HG02610 (cell line): ENCODE results near the gene HUWE1.
A peak's percentile ranks its signal among the peaks of the same experiment; 100 is the strongest.
"Not testable (repeated sequence)": the region's sequence is repeated elsewhere in the genome, so short reads cannot be mapped to it uniquely, and the experiment has no call there.

ENCODE experiments used
- ATAC-seq: cut with Tn5 transposase; IDR thresholded peaks from one replicate; pipeline ENCODE4 v1.9.1; 2021; ENCODE audit warnings: mild to moderate bottlenecking, moderate library complexity; ENCODE audit not compliant: unreplicated experiment

HUWE1 gene, protein sequence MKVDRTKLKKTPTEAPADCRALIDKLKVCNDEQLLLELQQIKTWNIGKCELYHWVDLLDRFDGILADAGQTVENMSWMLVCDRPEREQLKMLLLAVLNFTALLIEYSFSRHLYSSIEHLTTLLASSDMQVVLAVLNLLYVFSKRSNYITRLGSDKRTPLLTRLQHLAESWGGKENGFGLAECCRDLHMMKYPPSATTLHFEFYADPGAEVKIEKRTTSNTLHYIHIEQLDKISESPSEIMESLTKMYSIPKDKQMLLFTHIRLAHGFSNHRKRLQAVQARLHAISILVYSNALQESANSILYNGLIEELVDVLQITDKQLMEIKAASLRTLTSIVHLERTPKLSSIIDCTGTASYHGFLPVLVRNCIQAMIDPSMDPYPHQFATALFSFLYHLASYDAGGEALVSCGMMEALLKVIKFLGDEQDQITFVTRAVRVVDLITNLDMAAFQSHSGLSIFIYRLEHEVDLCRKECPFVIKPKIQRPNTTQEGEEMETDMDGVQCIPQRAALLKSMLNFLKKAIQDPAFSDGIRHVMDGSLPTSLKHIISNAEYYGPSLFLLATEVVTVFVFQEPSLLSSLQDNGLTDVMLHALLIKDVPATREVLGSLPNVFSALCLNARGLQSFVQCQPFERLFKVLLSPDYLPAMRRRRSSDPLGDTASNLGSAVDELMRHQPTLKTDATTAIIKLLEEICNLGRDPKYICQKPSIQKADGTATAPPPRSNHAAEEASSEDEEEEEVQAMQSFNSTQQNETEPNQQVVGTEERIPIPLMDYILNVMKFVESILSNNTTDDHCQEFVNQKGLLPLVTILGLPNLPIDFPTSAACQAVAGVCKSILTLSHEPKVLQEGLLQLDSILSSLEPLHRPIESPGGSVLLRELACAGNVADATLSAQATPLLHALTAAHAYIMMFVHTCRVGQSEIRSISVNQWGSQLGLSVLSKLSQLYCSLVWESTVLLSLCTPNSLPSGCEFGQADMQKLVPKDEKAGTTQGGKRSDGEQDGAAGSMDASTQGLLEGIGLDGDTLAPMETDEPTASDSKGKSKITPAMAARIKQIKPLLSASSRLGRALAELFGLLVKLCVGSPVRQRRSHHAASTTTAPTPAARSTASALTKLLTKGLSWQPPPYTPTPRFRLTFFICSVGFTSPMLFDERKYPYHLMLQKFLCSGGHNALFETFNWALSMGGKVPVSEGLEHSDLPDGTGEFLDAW (N-terminal part only)

GRCh38 chrX:53686151-53686885 is at the start of gene HUWE1:
Gene HUWE1 (minus strand): TSS chrX:53686719. CDS start chrX:53654107, 32,612 bp downstream.
- ATAC-seq, result peak; percentile 46

DNA sequence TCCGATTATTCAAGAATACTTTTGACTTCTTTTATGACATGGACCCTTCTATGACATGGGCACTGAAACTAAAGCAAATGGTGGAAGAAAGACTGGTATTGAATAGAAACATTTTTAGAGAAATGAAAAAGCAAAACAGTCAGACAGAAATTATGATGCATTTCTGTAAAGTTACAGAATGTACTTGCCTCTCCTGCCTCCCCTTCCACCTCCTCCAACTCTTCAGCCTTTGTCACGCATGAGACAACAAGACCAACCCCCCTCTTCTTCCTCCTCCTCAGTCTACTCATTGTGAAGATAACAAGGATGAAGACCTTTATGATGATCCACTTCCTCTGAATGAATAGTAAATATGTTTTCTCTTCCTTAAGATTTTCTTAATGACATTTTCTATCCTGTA is 46.3 kb upstream of the HUWE1 start:
- peak; percentile 73 for ATAC-seq

DNA sequence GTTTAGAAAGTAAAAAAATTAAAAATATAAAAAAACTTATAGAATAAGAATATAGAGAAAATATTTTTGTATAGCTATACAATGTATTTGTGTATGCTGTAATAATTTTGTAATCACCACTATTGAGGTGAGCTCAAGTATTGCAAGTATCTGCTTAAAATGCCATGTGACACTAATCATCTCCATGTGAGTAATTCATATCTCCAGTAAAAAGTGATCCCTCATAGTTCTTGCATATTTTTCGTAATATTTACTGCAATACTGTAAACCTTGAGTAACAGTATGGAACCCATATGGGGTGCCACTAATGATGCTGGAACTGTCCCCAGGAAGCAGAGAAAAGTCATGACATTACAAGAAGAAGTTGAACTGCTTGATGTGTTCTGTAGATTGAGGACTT is 43.2 kb upstream of the HUWE1 start:
- ATAC-seq, result no peak

DNA sequence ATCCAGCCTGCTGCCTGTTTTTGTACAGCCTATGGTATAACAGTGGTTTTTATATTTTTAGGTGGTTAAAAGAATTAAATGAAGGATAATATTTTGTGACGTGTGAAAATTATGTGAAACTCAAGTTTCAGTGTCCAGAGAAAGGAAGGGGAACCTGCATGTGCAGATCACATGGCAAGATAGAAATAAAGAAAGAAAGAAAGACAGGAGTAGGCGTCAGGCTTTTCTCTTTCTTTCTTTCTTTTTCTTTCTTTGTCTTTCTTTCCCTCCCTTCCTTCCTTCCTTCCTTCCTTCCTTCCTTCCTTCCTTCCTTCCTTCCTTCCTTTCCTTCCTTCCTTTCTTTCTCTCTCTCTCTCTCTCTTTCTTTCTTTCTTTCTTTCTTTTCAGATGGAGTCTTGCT is 42.0 kb upstream of the HUWE1 start:
- no peak for ATAC-seq

- ATAC-seq, result no peak
These were observed 38.4 kb upstream of the HUWE1 start for GRCh38 chrX:53724872-53725271.

GRCh38 chrX:53723381-53723780 is 36.9 kb upstream of the HUWE1 start:
- ATAC-seq, result no peak

DNA sequence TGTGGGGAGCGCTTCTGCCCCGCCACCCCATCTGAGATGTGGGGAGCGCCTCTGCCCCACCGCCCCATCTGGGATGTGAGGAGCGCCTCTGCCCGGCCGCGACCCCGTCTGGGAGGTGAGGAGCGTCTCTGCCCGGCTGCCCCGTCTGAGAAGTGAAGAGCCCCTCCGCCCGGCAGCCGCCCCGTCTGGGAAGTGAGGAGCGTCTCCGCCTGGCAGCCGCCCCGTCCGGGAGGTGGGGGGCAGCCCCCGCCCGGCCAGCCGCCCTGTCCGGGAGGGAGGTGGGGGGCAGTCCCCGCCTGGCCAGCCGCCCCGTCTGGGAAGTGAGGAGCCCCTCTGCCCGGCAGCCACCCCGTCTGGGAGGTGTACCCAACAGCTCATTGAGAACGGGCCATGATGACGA is 35.1 kb upstream of the HUWE1 start:
- ATAC-seq, result not testable (repeated sequence)

- ATAC-seq, result not testable (repeated sequence)
These were observed 33.1 kb upstream of the HUWE1 start for GRCh38 chrX:53719666-53720065.

GRCh38 chrX:53718073-53718472 is 31.6 kb upstream of the HUWE1 start:
- ATAC-seq, result peak; percentile 29

DNA sequence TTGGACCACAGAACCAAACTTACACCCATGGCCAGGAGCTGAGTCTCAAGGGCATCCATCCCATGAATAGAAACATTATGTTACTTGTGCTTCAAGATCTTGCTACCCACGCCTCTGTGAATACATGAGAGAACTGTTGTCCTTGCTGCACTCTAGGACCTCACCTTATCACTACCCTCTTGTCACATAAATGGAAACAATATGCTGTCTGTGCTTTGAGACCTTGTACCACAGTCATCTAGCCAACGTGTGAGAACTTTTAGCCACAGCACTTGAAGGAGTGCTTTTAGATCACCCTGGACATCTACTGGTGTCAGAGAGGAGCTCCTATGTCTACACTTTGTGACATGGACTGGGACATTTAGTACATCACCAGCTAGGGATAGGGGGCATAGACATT is 30.7 kb upstream of the HUWE1 start:
- no peak for ATAC-seq

DNA sequence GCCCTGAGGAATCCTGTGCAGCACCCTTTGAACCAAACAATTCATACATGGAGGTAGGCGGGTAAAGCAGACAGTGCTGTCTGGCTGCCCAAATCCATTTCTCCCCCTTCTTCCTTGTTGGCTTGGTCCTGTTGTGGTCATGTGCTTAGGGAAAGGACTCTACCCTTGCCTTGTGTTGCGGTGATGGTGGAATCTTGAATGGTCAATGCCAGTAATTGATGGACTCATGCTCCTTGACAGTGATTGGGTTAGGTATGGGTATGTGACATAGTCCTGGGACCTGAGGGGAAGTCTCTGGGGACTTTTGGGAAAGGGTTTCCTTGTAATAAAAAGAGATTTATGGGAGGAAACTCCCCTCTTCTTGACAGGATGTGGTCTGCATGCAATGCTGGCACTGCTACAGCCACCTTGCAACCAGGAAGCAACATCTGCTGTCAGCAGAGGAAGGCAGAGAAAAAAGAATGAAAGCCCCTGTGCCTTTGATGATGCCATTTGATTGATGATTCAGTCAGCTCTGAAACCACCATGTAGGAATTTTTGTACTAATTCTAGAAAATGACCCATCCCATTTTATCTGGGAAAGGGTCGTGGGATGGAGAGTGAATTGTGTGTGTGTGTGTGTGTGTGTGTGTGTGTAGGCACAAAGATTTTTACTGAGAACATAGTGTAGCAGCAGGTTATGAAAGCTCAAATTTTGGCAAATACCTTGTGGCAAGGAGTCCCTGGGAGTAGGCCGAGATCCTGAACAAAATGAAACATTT is 30.0 kb upstream of the HUWE1 start:
- ATAC-seq, result peak; percentile 39

DNA sequence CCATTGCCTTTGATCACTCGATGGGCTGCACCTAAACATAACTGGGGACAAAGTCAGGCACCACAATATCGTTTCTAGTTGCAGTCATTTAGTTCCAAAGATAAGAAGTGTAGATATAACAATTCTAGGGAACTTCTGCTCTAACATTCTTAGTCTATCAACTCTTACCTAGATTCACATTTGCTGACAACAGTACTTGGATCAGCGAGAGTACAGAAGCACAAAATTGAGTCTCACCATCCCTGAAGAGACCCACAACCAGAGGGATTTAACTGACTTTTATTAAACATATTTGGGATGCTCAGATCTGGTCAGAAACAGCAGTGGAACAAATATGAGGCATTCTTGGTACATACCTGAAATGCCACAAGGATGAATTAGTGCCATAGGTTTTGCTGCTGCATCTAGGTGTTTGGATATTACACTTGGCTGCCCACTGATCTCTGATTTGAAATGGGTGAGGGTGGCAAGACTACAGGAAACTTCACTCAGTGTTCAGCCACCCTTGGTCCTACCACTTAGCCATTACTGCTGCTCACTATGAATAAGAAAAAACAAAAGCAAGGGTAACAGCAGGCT is 28.9 kb upstream of the HUWE1 start:
- ATAC-seq, result no peak

DNA sequence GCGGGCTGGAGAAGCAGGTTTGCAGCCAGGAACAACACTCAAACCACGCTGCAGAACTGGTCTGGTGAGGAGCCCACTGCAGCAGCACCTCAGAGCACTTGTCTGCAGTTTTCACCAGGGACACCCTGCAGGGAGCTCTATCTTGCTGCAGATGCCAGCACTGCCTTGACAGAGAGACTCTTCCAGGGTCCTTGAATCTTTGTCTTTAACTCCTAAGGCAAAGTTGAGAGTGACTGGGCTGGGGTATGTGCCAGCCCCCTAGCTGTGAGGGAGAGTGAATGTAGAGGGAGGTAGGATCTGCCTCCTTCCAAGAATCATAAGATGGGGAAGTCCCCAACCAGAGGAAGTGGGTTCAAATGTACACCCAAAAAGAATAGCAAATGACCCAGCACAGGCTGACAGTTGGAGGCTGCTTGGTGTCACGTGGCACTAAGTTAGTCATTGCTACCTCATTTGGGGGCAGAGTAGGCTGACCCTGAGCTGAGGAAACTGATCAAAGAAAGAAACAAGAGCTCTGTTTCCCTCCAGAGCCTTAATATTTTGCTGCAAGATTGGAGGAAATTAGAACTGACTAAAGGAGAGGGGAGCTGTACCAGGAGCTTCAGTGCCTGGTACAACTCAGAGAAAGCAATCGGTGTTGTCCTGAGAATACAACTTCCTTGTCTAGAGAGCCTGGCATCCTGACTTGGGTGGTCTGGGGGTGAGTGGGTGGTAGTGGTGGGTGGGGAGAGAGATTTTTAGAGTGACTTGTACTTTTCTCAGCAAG is 28.2 kb upstream of the HUWE1 start:
- peak; percentile 78 for ATAC-seq

DNA sequence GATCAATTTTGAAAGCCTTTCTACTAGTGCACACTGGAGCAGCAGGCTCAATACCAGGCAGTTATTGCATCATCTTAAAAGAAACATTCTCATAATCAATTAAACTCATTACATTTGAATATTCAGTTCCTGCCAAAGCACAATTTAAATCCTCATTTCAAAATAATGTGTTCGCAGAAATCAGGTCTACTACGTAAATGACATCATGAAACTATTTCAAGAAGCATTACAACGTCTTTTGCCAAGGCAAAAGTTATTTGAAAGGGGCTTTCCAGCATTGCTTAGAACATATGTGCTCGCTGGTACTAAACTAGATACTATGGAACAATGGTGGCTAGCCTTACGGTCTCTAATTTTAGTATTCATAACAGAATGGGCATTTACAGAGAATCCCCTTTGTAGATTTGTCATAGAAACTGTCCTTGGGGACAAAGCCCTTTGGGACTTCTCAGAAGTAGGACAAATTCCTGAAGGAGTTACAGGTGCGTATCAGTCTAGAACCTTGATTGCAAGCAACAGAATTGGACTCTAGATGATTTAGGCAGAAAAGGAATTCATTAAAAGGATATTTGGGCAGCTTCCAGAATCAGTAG is 27.6 kb upstream of the HUWE1 start:
- ATAC-seq, result peak; percentile 29

GRCh38 chrX:53711436-53711835 is 24.9 kb upstream of the HUWE1 start:
- no peak for ATAC-seq

DNA sequence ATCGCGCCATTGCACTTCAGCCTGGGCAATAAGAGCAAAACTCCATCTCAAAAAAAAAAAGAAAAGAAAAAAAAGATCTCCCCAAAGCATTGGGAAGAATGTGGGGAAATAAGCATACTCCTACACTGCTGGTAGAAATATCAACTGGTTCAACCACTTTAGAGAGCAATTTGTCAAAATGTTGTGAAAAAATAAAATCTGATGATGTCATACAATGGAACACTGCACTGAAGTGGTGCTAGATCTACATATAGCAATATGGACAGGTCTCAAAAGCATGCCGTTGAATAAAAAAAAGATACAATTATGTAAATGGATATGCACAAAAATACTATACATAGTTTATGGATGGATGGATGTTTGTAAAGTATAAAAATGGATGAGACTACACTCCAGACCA is 18.3 kb upstream of the HUWE1 start:
- no peak for ATAC-seq

DNA sequence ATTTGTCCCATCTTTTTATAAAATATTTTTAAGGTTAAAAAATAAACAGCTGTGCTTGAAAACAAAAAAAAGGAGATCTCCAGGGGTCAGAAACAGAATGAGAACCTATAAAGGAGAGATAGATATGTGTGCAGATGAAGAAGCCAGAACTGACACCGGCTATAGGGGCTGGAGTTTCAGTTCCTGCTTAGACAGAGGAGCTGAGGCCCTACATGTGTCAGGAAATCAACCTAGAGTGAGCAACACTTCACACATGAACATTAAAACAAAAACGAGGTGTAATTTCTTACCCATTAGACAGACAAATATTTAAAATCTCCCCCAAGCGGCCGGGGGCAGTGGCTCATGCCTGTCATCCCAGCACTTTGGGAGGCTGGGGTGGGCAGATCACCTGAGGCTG is 17.8 kb upstream of the HUWE1 start:
- peak; percentile 79 for ATAC-seq

DNA sequence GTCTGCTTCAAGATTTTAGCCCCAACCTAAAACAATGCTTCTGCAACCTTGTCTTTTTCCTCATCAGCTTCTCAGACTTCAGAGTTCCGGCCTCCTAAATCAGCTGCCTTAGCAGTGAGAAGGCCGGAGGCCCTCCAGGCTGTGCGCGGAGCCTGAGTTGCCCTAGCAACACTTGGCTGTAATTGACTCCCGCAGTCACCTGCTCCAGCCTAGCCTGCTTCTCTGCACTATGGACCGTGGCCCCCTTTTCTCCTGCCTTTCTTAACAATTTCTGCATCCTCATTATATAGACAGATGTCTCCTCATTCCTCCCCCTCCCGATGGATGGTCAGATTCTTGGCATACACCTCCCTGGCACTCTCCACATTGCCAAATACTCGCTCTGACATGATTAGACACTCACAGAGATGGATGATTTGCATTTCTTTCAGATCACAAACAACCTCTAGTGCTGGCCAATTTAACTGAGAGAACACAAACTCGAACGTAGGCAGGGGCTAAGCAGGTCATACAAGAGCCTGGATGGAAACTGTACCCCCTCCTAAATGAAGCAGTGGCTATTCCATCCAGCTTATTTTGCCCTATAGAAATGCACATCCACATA is 9.5 kb upstream of the HUWE1 start:
- no peak for ATAC-seq
